Loucy (cell line): Measurements from ENCODE around the gene SSX4B.

Source experiments
- H2AFZ ChIP-seq: fragments of 200-600 bp; sonication (generic); 2 replicates; pipeline ENCODE4 v1.6.0; 2016; ENCODE audit warnings: antibody characterized with exemption, mild to moderate bottlenecking, low read length, moderate library complexity
- H3F3A ChIP-seq: fragments of 200-600 bp; 2 replicates; pipeline ENCODE4 v1.6.0; 2016; ENCODE audit warnings: antibody characterized with exemption, low read depth, mild to moderate bottlenecking
- H3K27me3 ChIP-seq: fragments of 200-600 bp; sonication (generic); 2 replicates; pipeline ENCODE4 v1.6.1; 2014; ENCODE audit warnings: low read length, mild to moderate bottlenecking; ENCODE audit not compliant: insufficient read depth, poor library complexity, severe bottlenecking
- H3K36me3 ChIP-seq: fragments of 200-600 bp; sonication (generic); 2 replicates; pipeline ENCODE4 v1.6.1; 2016; ENCODE audit warnings: low read length; ENCODE audit not compliant: insufficient read depth
- H3K4me1 ChIP-seq: fragments of 200-600 bp; sonication (generic); 2 replicates; pipeline ENCODE4 v1.5.1; 2014; ENCODE audit warnings: low read length, mild to moderate bottlenecking; ENCODE audit not compliant: insufficient read depth, poor library complexity, severe bottlenecking
- H3K4me2 ChIP-seq: fragments of 200-600 bp; sonication (generic); 2 replicates; pipeline ENCODE4 v1.6.0; 2014; ENCODE audit warnings: antibody characterized with exemption, low read length, low read depth, mild to moderate bottlenecking; ENCODE audit not compliant: poor library complexity, severe bottlenecking
- H3K4me3 ChIP-seq: fragments of 200-600 bp; sonication (generic); 2 replicates; pipeline ENCODE4 v1.5.1; 2014; ENCODE audit warnings: low read length, mild to moderate bottlenecking, mixed read lengths; ENCODE audit not compliant: poor library complexity, severe bottlenecking
- H3K79me2 ChIP-seq: fragments of 200-600 bp; sonication (generic); 2 replicates; pipeline ENCODE4 v1.6.1; 2014; ENCODE audit warnings: low read length; ENCODE audit not compliant: insufficient read depth
- H3K9ac ChIP-seq: fragments of 200-600 bp; sonication (generic); 2 replicates; pipeline ENCODE4 v1.6.0; 2014; ENCODE audit warnings: mild to moderate bottlenecking, low read depth, low read length, moderate library complexity; ENCODE audit not compliant: poor library complexity, severe bottlenecking
- H3K9me2 ChIP-seq: fragments of 200-600 bp; sonication (generic); replicated peaks from 2 replicates; pipeline ENCODE4 v1.6.1; 2016; ENCODE audit warnings: low read depth, low read length, mixed read lengths
- H3K9me3 ChIP-seq: fragments of 200-600 bp; sonication (generic); 2 replicates; pipeline ENCODE4 v1.6.1; 2014; ENCODE audit warnings: mild to moderate bottlenecking, antibody characterized with exemption, low read length, low read depth; ENCODE audit not compliant: insufficient read depth
- H4K20me1 ChIP-seq: fragments of 200-600 bp; sonication (generic); 2 replicates; pipeline ENCODE4 v1.6.0; 2014; ENCODE audit warnings: antibody characterized with exemption, low read length, mild to moderate bottlenecking; ENCODE audit not compliant: insufficient read depth, poor library complexity, severe bottlenecking
- CTCF ChIP-seq: fragments of 200-600 bp; sonication (generic); conservative IDR thresholded peaks from 2 replicates; pipeline ENCODE4 v1.5.1; 2014; ENCODE audit warnings: mild to moderate bottlenecking, antibody characterized with exemption, low read length
- EZH2phosphoT487 ChIP-seq: fragments of 200-600 bp; IDR thresholded peaks from 2 replicates; pipeline ENCODE4 v1.6.1; 2018; ENCODE audit warnings: antibody characterized with exemption, mild to moderate bottlenecking, moderate library complexity, borderline replicate concordance

The SSX4B gene

GRCh38 chrX:48458711-48459110, 47.0 kb upstream of the SSX4B start:
- Histone ChIP-seq H3K27me3 (no peaks in the 10 kb centered on the region), H3K9ac (no peak overlapping the region), H2AFZ (no peak overlapping the region), H3F3A (no peaks in the 10 kb centered on the region), H3K9me2 (no peaks in the 10 kb centered on the region), H3K79me2 (no peaks in the 10 kb centered on the region), H3K4me1 (no peaks in the 10 kb centered on the region), H3K9me3 (no peaks in the 10 kb centered on the region), H3K4me2 (no peak overlapping the region), H3K36me3 (no peaks in the 10 kb centered on the region; the same call in 1 of the 2 replicates), H3K4me3 (no peak overlapping the region), H4K20me1 (no peaks in the 10 kb centered on the region)
- TF ChIP-seq CTCF, result no peak

GRCh38 chrX:48456628-48457331, 45.0 kb upstream of the SSX4B start:
- no peak overlapping the region for H3K9ac ChIP-seq

GRCh38 chrX:48451708-48452107, 39.9 kb upstream of the SSX4B start:
- Histone ChIP-seq H3K4me2 (no peak overlapping the region), H3F3A (no peaks in the 10 kb centered on the region), H3K9me3 (no peaks in the 10 kb centered on the region), H3K9me2 (no peaks in the 10 kb centered on the region), H4K20me1 (no peaks in the 10 kb centered on the region), H3K9ac (no peak overlapping the region), H3K4me1 (no peaks in the 10 kb centered on the region), H3K4me3 (no peak overlapping the region), H3K79me2 (no peaks in the 10 kb centered on the region), H3K36me3 (no peaks in the 10 kb centered on the region), H3K27me3 (no peaks in the 10 kb centered on the region), H2AFZ (no peak overlapping the region)
- TF ChIP-seq CTCF (no peak), EZH2phosphoT487 (no peak)

More at GRCh38 chrX:48456628-48457331, 45.0 kb upstream of the SSX4B start:
- Histone ChIP-seq H3K4me2 (no peak overlapping the region), H3F3A (no peaks in the 10 kb centered on the region), H3K79me2 (no peaks in the 10 kb centered on the region), H2AFZ (no peak overlapping the region), H3K4me3 (no peak overlapping the region), H3K9me2 (no peaks in the 10 kb centered on the region), H3K36me3 (no peaks in the 10 kb centered on the region; the same call in 1 of the 2 replicates), H3K4me1 (no peaks in the 10 kb centered on the region), H3K27me3 (no peaks in the 10 kb centered on the region), H3K9me3 (no peaks in the 10 kb centered on the region), H4K20me1 (no peaks in the 10 kb centered on the region)
- TF ChIP-seq CTCF, result no peak
- no peak for TF ChIP-seq EZH2phosphoT487
